SH-SY5Y (cell line): Measurements from ENCODE around the gene ADARB2.

Experiments used
- GATA2 ChIP-seq: IDR thresholded peaks from 2 replicates; pipeline ENCODE4 v1.6.1; 2011; ENCODE audit warnings: mild to moderate bottlenecking, low read depth, low read length
- GATA3 ChIP-seq: IDR thresholded peaks from 2 replicates; pipeline ENCODE4 v1.6.1; 2011; ENCODE audit warnings: low read depth, mild to moderate bottlenecking, low read length, moderate library complexity

DNA sequence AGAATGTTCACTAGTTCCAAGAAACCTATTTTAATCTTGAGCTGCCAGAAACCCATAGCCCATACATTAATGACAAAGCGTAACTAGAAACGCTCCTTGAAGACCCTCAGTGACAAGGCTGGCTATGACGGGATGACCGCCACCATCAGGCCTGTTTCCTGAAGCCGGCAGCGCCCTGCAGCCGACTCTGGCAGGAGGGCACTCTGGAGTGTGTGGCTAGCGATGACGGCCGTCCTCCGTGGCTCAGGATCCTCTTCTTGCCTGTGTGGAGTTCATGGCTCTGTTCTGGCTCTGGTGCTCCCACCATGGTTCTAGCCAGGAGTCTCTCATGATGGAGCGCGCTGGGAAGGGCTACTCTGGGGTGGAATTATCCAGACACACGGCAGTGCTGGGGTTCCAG is 224.1 kb downstream of the ADARB2 start:
- TF ChIP-seq GATA2 (no peak), GATA3 (no peak)
